ENCODE results near the gene HOXC6.

The HOXC6 gene

DNA sequence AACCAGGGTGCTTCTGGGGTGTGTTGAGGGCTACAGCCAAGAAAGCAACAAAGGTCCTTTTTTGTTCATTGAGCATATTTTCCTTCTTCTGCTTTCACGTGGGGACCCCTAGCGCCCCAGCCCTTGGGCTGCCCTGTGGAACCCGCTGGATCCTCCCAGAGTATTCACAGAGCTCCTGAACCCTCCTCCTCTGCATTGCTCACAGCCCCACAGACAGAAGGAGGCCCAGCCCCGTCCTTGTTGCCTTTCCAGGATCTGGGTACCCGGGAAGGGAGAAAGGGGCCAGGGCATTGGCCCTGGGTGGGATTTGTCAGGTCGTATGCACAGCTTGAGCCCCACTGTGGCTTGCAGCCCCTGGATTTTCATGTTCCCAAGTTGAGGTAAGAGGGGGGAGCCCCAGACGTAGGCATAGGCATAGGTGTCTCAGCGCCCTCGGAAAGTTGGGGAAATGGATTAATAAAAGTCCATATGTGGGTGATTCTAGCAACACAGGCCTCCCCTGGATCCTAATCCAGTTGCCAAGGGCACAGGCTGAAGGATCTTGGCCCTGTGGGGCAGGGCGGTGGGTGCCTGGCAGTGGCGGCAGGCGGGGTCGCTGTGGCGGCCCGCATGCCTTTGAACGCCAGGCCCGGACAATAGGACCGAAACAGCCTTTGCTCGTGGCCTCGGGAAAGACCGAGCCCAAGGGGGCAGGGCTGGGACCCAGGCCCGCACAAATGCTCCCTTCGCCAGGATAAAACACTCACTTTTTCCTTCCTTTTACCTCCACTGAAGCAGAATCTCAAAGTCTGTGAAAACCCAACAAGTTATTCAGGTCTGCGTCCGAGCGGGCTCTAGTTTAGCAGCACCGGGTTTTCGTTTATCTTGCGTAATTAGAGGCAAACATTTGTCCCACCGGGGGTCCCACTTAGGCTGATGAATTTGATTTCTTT is 46.3 kb upstream of the HOXC6 start:
- no peak overlapping the region for H3K4me3 ChIP-seq (ENCODE audit: low read depth, low read length)
- DNase-seq, result no peak
- no peaks in the 10 kb centered on the region for H3K4me1 ChIP-seq
- TF ChIP-seq, protein P1, sequence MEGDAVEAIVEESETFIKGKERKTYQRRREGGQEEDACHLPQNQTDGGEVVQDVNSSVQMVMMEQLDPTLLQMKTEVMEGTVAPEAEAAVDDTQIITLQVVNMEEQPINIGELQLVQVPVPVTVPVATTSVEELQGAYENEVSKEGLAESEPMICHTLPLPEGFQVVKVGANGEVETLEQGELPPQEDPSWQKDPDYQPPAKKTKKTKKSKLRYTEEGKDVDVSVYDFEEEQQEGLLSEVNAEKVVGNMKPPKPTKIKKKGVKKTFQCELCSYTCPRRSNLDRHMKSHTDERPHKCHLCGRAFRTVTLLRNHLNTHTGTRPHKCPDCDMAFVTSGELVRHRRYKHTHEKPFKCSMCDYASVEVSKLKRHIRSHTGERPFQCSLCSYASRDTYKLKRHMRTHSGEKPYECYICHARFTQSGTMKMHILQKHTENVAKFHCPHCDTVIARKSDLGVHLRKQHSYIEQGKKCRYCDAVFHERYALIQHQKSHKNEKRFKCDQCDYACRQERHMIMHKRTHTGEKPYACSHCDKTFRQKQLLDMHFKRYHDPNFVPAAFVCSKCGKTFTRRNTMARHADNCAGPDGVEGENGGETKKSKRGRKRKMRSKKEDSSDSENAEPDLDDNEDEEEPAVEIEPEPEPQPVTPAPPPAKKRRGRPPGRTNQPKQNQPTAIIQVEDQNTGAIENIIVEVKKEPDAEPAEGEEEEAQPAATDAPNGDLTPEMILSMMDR (IDR thresholded peaks at IDR 0.05; ENCODE audit: low read depth, low read length), result no peak
- H3K27me3 ChIP-seq, result peaks cover 18% of the 10 kb centered on the region
- H3K9me3 ChIP-seq, result no peaks in the 10 kb centered on the region
- H3K36me3 ChIP-seq, result no peaks in the 10 kb centered on the region

GRCh38 chr12:53982648-53983567 is 45.3 kb upstream of the HOXC6 start:
- TF ChIP-seq, protein P1 (IDR thresholded peaks at IDR 0.05; ENCODE audit: low read depth, low read length), result no peak
- Histone ChIP-seq H3K4me3 (ENCODE audit: low read depth, low read length) (no peak overlapping the region), H3K9me3 (no peaks in the 10 kb centered on the region), H3K27me3 (peaks cover 21% of the 10 kb centered on the region), H3K36me3 (no peaks in the 10 kb centered on the region), H3K4me1 (no peaks in the 10 kb centered on the region)
- DNase-seq, result no peak

- no peak for DNase-seq
- Histone ChIP-seq H3K4me1 (peaks cover 2% of the 10 kb centered on the region), H3K4me3 (ENCODE audit: low read depth, low read length) (no peak overlapping the region), H3K27me3 (peaks cover 21% of the 10 kb centered on the region), H3K9me3 (no peaks in the 10 kb centered on the region), H3K36me3 (no peaks in the 10 kb centered on the region)
- TF ChIP-seq, protein P1 (IDR thresholded peaks at IDR 0.05; ENCODE audit: low read depth, low read length), result no peak
Observed at GRCh38 chr12:53983568-53983949, 44.7 kb upstream of the HOXC6 start.

GRCh38 chr12:53983950-53984572 is 44.2 kb upstream of the HOXC6 start:
- Histone ChIP-seq H3K27me3 (peaks cover 21% of the 10 kb centered on the region), H3K9me3 (no peaks in the 10 kb centered on the region), H3K4me3 (ENCODE audit: low read depth, low read length) (no peak overlapping the region), H3K36me3 (no peaks in the 10 kb centered on the region), H3K4me1 (peaks cover 7% of the 10 kb centered on the region)
- DNase-seq, result no peak
- TF ChIP-seq, protein P1 (IDR thresholded peaks at IDR 0.05; ENCODE audit: low read depth, low read length), result no peak

GRCh38 chr12:53984901-53985691 is 43.1 kb upstream of the HOXC6 start, which contains the start of gene HOXC10:
HOXC10 (plus strand) TSS chr12:53985146; CDS start chr12:53985260, 114 bp downstream.
- Histone ChIP-seq H3K4me1 (peaks cover 8% of the 10 kb centered on the region), H3K4me3 (ENCODE audit: low read depth, low read length) (peak within 1 kb of the TSS; percentile 75), H3K27me3 (peaks cover 21% of the 10 kb centered on the region), H3K36me3 (no peaks in the 10 kb centered on the region), H3K9me3 (no peaks in the 10 kb centered on the region)
- peak; percentile 96 for DNase-seq
- TF ChIP-seq, protein P1 (IDR thresholded peaks at IDR 0.05; ENCODE audit: low read depth, low read length), result peak; percentile 81
